ENCODE results near the gene DMD. TPM values are rescaled to one million over a fixed set of nuclear protein-coding genes. Genes with fewer than 3 reads are reported as not detected.

The DMD gene
- total RNA-seq, 2 experiments from 2014 or later, result 0.20 to 0.47 TPM

DNA sequence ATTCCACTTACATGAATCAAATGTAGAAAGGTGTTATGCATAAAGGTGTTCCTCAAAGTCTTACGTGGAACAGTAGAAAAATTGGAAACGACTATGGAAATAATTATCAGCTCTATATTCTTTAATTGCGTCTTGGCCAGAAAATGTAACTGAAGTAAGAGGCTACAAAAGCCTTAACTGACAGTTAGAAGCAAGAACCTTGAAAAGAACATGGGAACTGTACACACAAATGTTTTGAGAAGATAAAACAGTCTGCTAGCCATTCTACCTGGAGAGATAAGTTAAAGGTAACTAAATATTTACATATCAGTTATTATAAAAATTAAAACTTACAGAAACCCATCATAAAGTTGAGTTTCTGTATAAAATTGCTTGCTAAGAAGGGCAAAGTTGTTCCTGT lies 1967.5 kb downstream of the DMD start:
- Histone ChIP-seq H3K4me1 (ENCODE audit: insufficient read depth, low read length) (no peaks in the 10 kb centered on the region), H3K27me3 (ENCODE audit: control insufficient read depth in 1 of 2, insufficient read depth in 2 of 2, low read length in 2 of 2) (no peaks in the 10 kb centered on the region), H3K9me3 (ENCODE audit: control insufficient read depth in 1 of 2, insufficient read depth in 1 of 2, low read length in 2 of 2) (no peaks in the 10 kb centered on the region), H3K36me3 (ENCODE audit: insufficient read depth, low read length) (no peaks in the 10 kb centered on the region), H3K27ac (ENCODE audit: low read depth in 1 of 2, low read length in 2 of 2) (no peak overlapping the region), H3K4me3 (ENCODE audit: low read length) (no peak overlapping the region)
- no peaks in the 10 kb centered on the region for H3K4me1 Mint-ChIP-seq (ENCODE audit: low read depth)
- no peaks in the 10 kb centered on the region for H3K27me3 Mint-ChIP-seq
- no peak overlapping the region for H3K4me3 Mint-ChIP-seq
- ATAC-seq (ENCODE audit: poor library complexity) (no peak), DNase-seq (no peak)
- intact Hi-C loops (cut with DNase I, micrococcal nuclease), result no loop called here
- POLR2A ChIA-PET, result no interaction called here
- H3K9me3 Mint-ChIP-seq, result no peaks in the 10 kb centered on the region
- no peak overlapping the region for H3K27ac Mint-ChIP-seq
- TF ChIP-seq, protein P1, sequence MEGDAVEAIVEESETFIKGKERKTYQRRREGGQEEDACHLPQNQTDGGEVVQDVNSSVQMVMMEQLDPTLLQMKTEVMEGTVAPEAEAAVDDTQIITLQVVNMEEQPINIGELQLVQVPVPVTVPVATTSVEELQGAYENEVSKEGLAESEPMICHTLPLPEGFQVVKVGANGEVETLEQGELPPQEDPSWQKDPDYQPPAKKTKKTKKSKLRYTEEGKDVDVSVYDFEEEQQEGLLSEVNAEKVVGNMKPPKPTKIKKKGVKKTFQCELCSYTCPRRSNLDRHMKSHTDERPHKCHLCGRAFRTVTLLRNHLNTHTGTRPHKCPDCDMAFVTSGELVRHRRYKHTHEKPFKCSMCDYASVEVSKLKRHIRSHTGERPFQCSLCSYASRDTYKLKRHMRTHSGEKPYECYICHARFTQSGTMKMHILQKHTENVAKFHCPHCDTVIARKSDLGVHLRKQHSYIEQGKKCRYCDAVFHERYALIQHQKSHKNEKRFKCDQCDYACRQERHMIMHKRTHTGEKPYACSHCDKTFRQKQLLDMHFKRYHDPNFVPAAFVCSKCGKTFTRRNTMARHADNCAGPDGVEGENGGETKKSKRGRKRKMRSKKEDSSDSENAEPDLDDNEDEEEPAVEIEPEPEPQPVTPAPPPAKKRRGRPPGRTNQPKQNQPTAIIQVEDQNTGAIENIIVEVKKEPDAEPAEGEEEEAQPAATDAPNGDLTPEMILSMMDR (IDR thresholded peaks at IDR 0.05), result no peak
- CTCF ChIA-PET, result no interaction called here
- H3K36me3 Mint-ChIP-seq (ENCODE audit: low read depth), result no peaks in the 10 kb centered on the region

DNA sequence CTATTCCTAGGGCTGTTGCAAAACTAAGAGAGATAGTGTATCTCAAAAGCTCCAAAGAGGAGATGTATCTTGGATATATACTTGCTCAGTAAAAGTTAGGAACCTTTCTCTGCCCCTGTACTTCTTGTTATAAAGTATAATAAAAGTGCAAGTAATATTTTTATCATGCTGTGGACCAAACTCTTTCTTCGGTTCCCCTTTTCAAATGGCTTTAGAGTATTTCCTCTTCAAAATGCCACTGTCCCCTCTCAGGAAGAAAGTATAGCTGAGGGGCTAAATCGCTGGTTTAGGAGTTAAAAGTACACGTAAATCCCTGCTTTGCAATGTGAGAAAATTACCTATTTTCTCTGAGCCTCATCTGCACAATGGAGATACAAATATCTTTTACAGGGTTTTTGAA lies 1970.4 kb downstream of the DMD start:
- DNase-seq (no peak), ATAC-seq (ENCODE audit: poor library complexity) (no peak)
- no peak overlapping the region for H3K4me3 ChIP-seq (ENCODE audit: low read length)
- no peaks in the 10 kb centered on the region for H3K9me3 ChIP-seq (ENCODE audit: control insufficient read depth in 1 of 2, insufficient read depth in 1 of 2, low read length in 2 of 2)
- no peak overlapping the region for H3K27ac ChIP-seq (ENCODE audit: low read depth in 1 of 2, low read length in 2 of 2)
- Mint-ChIP-seq H3K4me1 (ENCODE audit: low read depth) (no peaks in the 10 kb centered on the region), H3K27me3 (no peaks in the 10 kb centered on the region), H3K4me3 (no peak overlapping the region), H3K27ac (no peak overlapping the region), H3K9me3 (no peaks in the 10 kb centered on the region), H3K36me3 (ENCODE audit: low read depth) (no peaks in the 10 kb centered on the region)
- H3K36me3 ChIP-seq (ENCODE audit: insufficient read depth, low read length), result no peaks in the 10 kb centered on the region
- TF ChIP-seq, protein P1 (IDR thresholded peaks at IDR 0.05), result no peak
- ChIA-PET POLR2A (no interaction called here), CTCF (no interaction called here)
- no peaks in the 10 kb centered on the region for H3K4me1 ChIP-seq (ENCODE audit: insufficient read depth, low read length)
- no peaks in the 10 kb centered on the region for H3K27me3 ChIP-seq (ENCODE audit: control insufficient read depth in 1 of 2, insufficient read depth in 2 of 2, low read length in 2 of 2)
- intact Hi-C loops (cut with DNase I, micrococcal nuclease), result no loop called here

DNA sequence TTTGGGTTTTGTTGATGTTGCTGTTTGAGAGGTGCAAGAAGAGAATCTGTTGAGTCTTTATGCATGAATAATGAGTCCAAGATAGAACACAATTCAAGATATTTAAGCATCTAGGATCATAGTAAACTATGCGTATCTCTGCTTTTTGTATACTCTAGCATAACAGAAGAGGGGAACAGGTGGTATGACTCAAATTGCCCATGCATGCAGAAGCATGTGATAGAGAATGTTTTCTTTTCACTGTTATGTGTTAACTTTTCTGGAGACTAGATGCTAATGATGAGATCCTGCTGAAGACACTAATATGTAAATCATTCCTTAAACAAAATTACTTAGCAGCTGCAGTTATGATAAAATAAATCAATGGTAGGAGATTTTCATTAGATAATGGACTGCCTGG lies 1974.2 kb downstream of the DMD start:
- H3K36me3 Mint-ChIP-seq (ENCODE audit: low read depth), result no peaks in the 10 kb centered on the region
- H3K9me3 ChIP-seq (ENCODE audit: control insufficient read depth in 1 of 2, insufficient read depth in 1 of 2, low read length in 2 of 2), result no peaks in the 10 kb centered on the region
- H3K36me3 ChIP-seq (ENCODE audit: insufficient read depth, low read length), result no peaks in the 10 kb centered on the region
- no peak for ATAC-seq (ENCODE audit: poor library complexity)
- no peaks in the 10 kb centered on the region for H3K27me3 ChIP-seq (ENCODE audit: control insufficient read depth in 1 of 2, insufficient read depth in 2 of 2, low read length in 2 of 2)
- no peak overlapping the region for H3K4me3 ChIP-seq (ENCODE audit: low read length)
- ChIA-PET POLR2A (no interaction called here), CTCF (no interaction called here)
- no peak overlapping the region for H3K27ac Mint-ChIP-seq
- TF ChIP-seq, protein P1 (IDR thresholded peaks at IDR 0.05), result no peak
- H3K4me1 Mint-ChIP-seq (ENCODE audit: low read depth), result no peaks in the 10 kb centered on the region
- no peak overlapping the region for H3K27ac ChIP-seq (ENCODE audit: low read depth in 1 of 2, low read length in 2 of 2)
- H3K27me3 Mint-ChIP-seq, result no peaks in the 10 kb centered on the region
- no peaks in the 10 kb centered on the region for H3K4me1 ChIP-seq (ENCODE audit: insufficient read depth, low read length)
- H3K4me3 Mint-ChIP-seq, result no peak overlapping the region
- DNase-seq, result no peak
- intact Hi-C loops (cut with DNase I, micrococcal nuclease), result no loop called here
- no peaks in the 10 kb centered on the region for H3K9me3 Mint-ChIP-seq

Data from CD4-positive, alpha-beta T cell (primary cell).